Retinal pigment epithelial cell (primary cell): Measurements from ENCODE around the gene PDCD1LG2.

Experiments
- DNase-seq: peaks from one replicate; pipeline ENCODE4 v3.0.0-alpha.2; 2010; ENCODE audit warnings: low read depth
- H3K4me3 ChIP-seq: 2 replicates; pipeline ENCODE4 v1.5.1; 2011; ENCODE audit warnings: mild to moderate bottlenecking, low read length, control low read depth, moderate library complexity
- TF ChIP-seq, protein P1 (sequence below): conservative IDR thresholded peaks from 2 replicates; pipeline ENCODE4 v1.5.1; 2011; ENCODE audit warnings: low read depth, low read length, control low read depth, inconsistent platforms

The PDCD1LG2 gene

GRCh38 chr9:5593904-5594303, 83.6 kb downstream of the PDCD1LG2 start:
- TF ChIP-seq, protein P1, sequence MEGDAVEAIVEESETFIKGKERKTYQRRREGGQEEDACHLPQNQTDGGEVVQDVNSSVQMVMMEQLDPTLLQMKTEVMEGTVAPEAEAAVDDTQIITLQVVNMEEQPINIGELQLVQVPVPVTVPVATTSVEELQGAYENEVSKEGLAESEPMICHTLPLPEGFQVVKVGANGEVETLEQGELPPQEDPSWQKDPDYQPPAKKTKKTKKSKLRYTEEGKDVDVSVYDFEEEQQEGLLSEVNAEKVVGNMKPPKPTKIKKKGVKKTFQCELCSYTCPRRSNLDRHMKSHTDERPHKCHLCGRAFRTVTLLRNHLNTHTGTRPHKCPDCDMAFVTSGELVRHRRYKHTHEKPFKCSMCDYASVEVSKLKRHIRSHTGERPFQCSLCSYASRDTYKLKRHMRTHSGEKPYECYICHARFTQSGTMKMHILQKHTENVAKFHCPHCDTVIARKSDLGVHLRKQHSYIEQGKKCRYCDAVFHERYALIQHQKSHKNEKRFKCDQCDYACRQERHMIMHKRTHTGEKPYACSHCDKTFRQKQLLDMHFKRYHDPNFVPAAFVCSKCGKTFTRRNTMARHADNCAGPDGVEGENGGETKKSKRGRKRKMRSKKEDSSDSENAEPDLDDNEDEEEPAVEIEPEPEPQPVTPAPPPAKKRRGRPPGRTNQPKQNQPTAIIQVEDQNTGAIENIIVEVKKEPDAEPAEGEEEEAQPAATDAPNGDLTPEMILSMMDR, result no peak
- no peak overlapping the region for H3K4me3 ChIP-seq
- DNase-seq, result no peak

DNA sequence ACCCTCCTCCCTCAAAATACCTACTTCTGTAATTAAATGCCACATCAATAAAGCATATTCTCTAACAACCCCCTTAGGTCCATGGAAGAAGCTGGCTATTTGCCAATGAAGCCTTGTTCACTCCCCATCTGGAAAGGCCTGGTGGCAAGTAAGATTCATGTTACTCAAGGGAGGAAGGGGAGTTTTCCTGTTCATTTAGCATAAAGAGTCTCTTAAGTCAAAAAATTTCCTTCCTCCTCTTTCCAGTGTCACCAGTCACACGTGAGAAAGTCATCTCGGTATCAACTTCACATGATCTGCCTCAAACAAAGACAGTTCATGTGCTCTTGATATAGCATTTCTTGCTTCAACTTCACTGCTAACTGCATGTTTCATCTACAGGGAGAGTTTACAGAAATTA, 85.8 kb downstream of the PDCD1LG2 start:
- TF ChIP-seq, protein P1, result no peak
- DNase-seq, result no peak
- no peak overlapping the region for H3K4me3 ChIP-seq

GRCh38 chr9:5608298-5609225, 98.2 kb downstream of the PDCD1LG2 start:
- peak; percentile 68 for DNase-seq
- TF ChIP-seq, protein P1, result peak; percentile 3
- peak overlapping the region; percentile 48 for H3K4me3 ChIP-seq

DNA sequence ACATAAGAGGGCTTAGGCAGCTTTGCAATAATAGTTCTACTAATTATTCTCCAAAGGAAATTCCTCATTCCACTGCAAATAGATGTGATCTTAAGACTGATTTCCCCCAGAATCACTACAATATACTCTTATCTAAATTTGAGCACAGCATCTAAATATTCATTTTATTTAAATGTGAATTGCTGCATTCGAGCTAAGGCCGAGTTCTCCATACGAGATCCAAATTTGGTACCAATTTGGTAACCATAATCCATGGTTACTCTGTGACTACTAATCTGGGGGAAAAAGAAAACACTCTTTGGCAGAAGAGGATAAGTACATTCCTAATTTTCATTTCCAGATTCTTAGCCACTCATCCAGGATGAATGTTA, 98.9 kb downstream of the PDCD1LG2 start:
- TF ChIP-seq, protein P1, result no peak
- DNase-seq, result no peak
- H3K4me3 ChIP-seq, result peak overlapping the region; percentile 48

- no peak for DNase-seq
- no peak overlapping the region for H3K4me3 ChIP-seq
- TF ChIP-seq, protein P1, result no peak
Observed at GRCh38 chr9:5610491-5610890, 100.2 kb downstream of the PDCD1LG2 start.

DNA sequence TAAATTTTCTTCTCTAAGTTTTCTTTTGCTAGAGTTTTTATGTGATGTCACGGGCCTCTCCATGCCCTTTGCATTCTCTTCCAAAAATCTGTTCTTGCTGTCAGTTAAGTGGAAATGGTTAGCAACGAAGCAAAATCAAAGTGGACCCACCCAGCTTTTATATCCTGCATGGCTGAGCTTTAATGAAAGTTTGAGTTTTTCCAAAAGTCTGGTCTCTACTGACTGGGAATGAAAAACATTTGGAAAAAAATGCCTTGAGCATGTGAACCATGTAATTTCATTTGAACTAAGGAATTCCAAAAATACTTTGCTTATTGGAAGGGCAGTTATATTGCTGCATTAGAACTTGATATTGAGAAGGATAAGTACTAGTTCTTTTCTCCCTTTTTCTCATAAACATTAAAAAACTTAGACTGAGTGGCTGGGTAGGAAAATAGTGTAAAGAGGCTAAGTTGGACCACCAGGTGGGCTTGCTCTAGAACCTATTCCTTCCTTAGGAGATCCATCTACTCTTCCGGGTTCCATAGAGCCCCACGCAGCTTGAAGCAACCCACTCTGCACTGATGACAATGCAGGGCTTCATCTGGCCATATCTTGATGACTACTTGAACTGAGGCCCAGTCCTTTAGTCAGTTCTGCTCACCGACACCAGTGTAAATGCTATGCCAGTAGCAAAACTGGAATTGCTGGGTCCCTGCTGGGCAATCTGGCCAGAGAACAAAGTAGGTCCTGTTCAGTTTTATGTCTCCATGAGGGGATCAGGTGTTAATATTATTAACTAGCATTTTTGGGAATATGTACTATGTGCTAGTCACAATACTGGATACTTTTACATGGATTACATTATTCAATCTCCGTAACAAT, 101.2 kb downstream of the PDCD1LG2 start:
- TF ChIP-seq, protein P1, result no peak
- DNase-seq, result no peak
- no peak overlapping the region for H3K4me3 ChIP-seq
